Measurements from ENCODE around the gene CCDC24. TPM values are rescaled to one million over a fixed set of nuclear protein-coding genes. Genes with fewer than 3 reads are reported as not detected.

Gene CCDC24
- polyA plus RNA-seq, 3 donors = 1.1 to 3.0 (median 1.9) TPM

- H3K4me3 Mint-ChIP-seq = no peak overlapping the region
- WGBS (ENCODE audit: insufficient coverage) = 79% methylated on average over 13 of the region's 15 CpGs
- TF ChIP-seq, protein P1, sequence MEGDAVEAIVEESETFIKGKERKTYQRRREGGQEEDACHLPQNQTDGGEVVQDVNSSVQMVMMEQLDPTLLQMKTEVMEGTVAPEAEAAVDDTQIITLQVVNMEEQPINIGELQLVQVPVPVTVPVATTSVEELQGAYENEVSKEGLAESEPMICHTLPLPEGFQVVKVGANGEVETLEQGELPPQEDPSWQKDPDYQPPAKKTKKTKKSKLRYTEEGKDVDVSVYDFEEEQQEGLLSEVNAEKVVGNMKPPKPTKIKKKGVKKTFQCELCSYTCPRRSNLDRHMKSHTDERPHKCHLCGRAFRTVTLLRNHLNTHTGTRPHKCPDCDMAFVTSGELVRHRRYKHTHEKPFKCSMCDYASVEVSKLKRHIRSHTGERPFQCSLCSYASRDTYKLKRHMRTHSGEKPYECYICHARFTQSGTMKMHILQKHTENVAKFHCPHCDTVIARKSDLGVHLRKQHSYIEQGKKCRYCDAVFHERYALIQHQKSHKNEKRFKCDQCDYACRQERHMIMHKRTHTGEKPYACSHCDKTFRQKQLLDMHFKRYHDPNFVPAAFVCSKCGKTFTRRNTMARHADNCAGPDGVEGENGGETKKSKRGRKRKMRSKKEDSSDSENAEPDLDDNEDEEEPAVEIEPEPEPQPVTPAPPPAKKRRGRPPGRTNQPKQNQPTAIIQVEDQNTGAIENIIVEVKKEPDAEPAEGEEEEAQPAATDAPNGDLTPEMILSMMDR (IDR thresholded peaks at IDR 0.05) = no peak
- H3K4me2 ChIP-seq (replicated peaks; ENCODE audit: extremely low read depth, low read length, poor library complexity, severe bottlenecking) = no peak overlapping the region
- H3K27ac Mint-ChIP-seq = peak overlapping the region in 1 of 7 donors; percentile 60
- H3K27me3 ChIP-seq (ENCODE audit: control insufficient read depth in 2 of 2, insufficient read depth in 2 of 2, low read length in 2 of 2) = no peaks in the 10 kb centered on the region
- no peak overlapping the region for H3K4me3 ChIP-seq (replicated peaks in 1 of 3; ENCODE audit: low read depth in 2 of 3, low read length in 3 of 3)
- intact Hi-C loops (cut with micrococcal nuclease) = no loop called here
- no peak overlapping the region for H3K27ac ChIP-seq (ENCODE audit: low read depth in 1 of 2, low read length in 2 of 2)
- no peak overlapping the region for H2AFZ ChIP-seq (ENCODE audit: insufficient read depth, low read depth, low read length, poor library complexity, severe bottlenecking)
- no peak for DNase-seq
- H3K4me1 Mint-ChIP-seq = peaks cover 18% of the 10 kb centered on the region
- H3K9ac ChIP-seq (ENCODE audit: insufficient read depth, low read length, poor library complexity, severe bottlenecking) = no peak overlapping the region
- no peaks in the 10 kb centered on the region for H4K20me1 ChIP-seq (ENCODE audit: insufficient read depth, low read length)
- no peaks in the 10 kb centered on the region for H3K9me3 ChIP-seq (replicated peaks in 1 of 2; ENCODE audit: control insufficient read depth in 1 of 2, insufficient read depth in 1 of 2, low read length in 2 of 2)
- no peaks in the 10 kb centered on the region for H3K36me3 ChIP-seq (replicated peaks in 1 of 2; ENCODE audit: control insufficient read depth in 1 of 2, insufficient read depth in 2 of 2, low read length in 2 of 2)
- no peaks in the 10 kb centered on the region for H3K9me3 Mint-ChIP-seq
- H3K79me2 ChIP-seq (ENCODE audit: insufficient read depth, low read length) = no peaks in the 10 kb centered on the region
- peaks cover 13 to 19% of the 10 kb centered on the region in 2 donors for H3K4me1 ChIP-seq (ENCODE audit: control insufficient read depth in 1 of 2, insufficient read depth in 2 of 2, low read length in 2 of 2)
- no peaks in the 10 kb centered on the region for H3K36me3 Mint-ChIP-seq
- peaks cover 2 to 9% (median 9%) of the 10 kb centered on the region in 3 donors for H3K27me3 Mint-ChIP-seq (ENCODE audit: low read depth in 3 of 3)
Observed at GRCh38 chr1:43994794-43995790, 3.7 kb downstream of the CCDC24 start.

- H3K9me3 Mint-ChIP-seq = no peaks in the 10 kb centered on the region
- no peaks in the 10 kb centered on the region for H3K36me3 Mint-ChIP-seq
- Histone ChIP-seq H3K4me2 (replicated peaks; ENCODE audit: extremely low read depth, low read length, poor library complexity, severe bottlenecking) (no peak overlapping the region), H3K4me1 (ENCODE audit: control insufficient read depth in 1 of 2, insufficient read depth in 2 of 2, low read length in 2 of 2) (peaks cover 6 to 11% of the 10 kb centered on the region in 2 donors), H2AFZ (ENCODE audit: insufficient read depth, low read depth, low read length, poor library complexity, severe bottlenecking) (no peak overlapping the region), H3K9me3 (replicated peaks in 1 of 2; ENCODE audit: control insufficient read depth in 1 of 2, insufficient read depth in 1 of 2, low read length in 2 of 2) (no peaks in the 10 kb centered on the region), H3K27ac (ENCODE audit: low read depth in 1 of 2, low read length in 2 of 2) (no peak overlapping the region), H3K9ac (ENCODE audit: insufficient read depth, low read length, poor library complexity, severe bottlenecking) (no peak overlapping the region), H3K79me2 (ENCODE audit: insufficient read depth, low read length) (no peaks in the 10 kb centered on the region), H3K4me3 (replicated peaks in 1 of 3; ENCODE audit: low read depth in 2 of 3, low read length in 3 of 3) (no peak overlapping the region), H3K36me3 (replicated peaks in 1 of 2; ENCODE audit: control insufficient read depth in 1 of 2, insufficient read depth in 2 of 2, low read length in 2 of 2) (no peaks in the 10 kb centered on the region), H3K27me3 (ENCODE audit: control insufficient read depth in 2 of 2, insufficient read depth in 2 of 2, low read length in 2 of 2) (no peaks in the 10 kb centered on the region), H4K20me1 (ENCODE audit: insufficient read depth, low read length) (no peaks in the 10 kb centered on the region)
- H3K27ac Mint-ChIP-seq = no peak overlapping the region
- H3K4me1 Mint-ChIP-seq = peaks cover 12% of the 10 kb centered on the region
- TF ChIP-seq, protein P1 (IDR thresholded peaks at IDR 0.05) = no peak
- no peak overlapping the region for H3K4me3 Mint-ChIP-seq
- no peak for DNase-seq
- peaks cover 2 to 9% (median 9%) of the 10 kb centered on the region in 3 donors for H3K27me3 Mint-ChIP-seq (ENCODE audit: low read depth in 3 of 3)
- intact Hi-C loops (cut with micrococcal nuclease) = no loop called here
- whole genome bisulfite sequencing (ENCODE audit: insufficient coverage) = 95% methylated on average over 20 of the region's 21 CpGs
Observed at GRCh38 chr1:43995984-43996732, 4.8 kb downstream of the CCDC24 start.

All from CD14-positive monocyte (primary cell).